ENCODE measurements around the gene CRYGN.

The CRYGN gene

DNA sequence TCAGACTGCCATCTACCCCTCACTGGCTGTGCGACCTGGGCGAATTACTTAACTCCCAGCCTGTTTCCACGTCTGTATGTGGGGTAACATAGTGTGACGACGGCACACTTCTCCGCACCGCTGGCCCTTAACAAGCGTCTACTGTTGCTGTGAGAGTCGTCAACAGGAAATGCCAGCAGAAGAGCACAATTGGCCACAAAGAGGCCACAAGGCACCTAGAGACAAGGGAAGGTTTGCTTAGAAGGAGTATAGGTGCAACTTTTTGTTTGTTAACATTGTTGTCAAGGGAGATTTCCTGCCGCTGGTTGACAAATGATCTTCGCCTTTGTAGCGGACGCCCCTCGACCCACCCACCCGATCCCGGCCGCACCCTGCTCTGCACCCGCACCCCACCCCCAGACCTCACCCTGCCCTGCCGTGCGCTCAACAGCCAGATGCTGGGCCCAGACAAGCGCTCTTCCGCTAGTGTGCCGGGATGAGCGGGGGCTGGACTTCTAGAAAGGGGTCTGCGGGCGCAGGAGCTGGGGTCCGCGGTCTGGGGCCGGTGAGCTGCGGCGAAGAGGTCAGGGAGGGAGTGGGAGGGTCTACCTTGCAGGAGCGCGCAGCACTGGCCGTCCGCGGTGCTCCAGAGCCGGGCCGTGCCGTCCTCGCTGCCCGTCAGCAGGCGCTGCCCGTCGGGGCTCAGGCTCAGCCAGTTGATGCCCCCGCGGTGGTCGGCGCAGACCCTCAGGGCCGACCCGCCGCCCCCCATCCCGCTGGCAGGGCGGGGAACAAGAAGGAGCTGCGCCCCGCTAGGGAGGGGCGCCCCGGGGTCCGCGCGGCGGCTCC, 30.9 kb downstream of the CRYGN start:
- no peak overlapping the region for H3K4me3 ChIP-seq (ENCODE audit: low read length, poor library complexity, severe bottlenecking)
- H3K79me2 ChIP-seq (ENCODE audit: insufficient read depth, low read length) = no peaks in the 10 kb centered on the region
- H3K27me3 ChIP-seq (ENCODE audit: insufficient read depth, low read length, poor library complexity, severe bottlenecking) = no peaks in the 10 kb centered on the region
- H3K9me2 ChIP-seq (replicated peaks; ENCODE audit: low read depth, low read length) = no peaks in the 10 kb centered on the region
- H3F3A ChIP-seq (ENCODE audit: low read depth) = no peaks in the 10 kb centered on the region
- H3K36me3 ChIP-seq (ENCODE audit: insufficient read depth, low read length) = no peaks in the 10 kb centered on the region
- no peaks in the 10 kb centered on the region for H3K4me1 ChIP-seq (ENCODE audit: insufficient read depth, low read length, poor library complexity, severe bottlenecking)
- TF ChIP-seq EZH2phosphoT487 (IDR thresholded peaks at IDR 0.05; ENCODE audit: borderline replicate concordance) = no peak
- TF ChIP-seq, protein P1, sequence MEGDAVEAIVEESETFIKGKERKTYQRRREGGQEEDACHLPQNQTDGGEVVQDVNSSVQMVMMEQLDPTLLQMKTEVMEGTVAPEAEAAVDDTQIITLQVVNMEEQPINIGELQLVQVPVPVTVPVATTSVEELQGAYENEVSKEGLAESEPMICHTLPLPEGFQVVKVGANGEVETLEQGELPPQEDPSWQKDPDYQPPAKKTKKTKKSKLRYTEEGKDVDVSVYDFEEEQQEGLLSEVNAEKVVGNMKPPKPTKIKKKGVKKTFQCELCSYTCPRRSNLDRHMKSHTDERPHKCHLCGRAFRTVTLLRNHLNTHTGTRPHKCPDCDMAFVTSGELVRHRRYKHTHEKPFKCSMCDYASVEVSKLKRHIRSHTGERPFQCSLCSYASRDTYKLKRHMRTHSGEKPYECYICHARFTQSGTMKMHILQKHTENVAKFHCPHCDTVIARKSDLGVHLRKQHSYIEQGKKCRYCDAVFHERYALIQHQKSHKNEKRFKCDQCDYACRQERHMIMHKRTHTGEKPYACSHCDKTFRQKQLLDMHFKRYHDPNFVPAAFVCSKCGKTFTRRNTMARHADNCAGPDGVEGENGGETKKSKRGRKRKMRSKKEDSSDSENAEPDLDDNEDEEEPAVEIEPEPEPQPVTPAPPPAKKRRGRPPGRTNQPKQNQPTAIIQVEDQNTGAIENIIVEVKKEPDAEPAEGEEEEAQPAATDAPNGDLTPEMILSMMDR (conservative IDR thresholded peaks at IDR 0.05; ENCODE audit: low read length) = no peak
- no peak overlapping the region for H2AFZ ChIP-seq (ENCODE audit: low read length)
- H4K20me1 ChIP-seq (ENCODE audit: insufficient read depth, low read length, poor library complexity, severe bottlenecking) = no peaks in the 10 kb centered on the region
- H3K9ac ChIP-seq (ENCODE audit: low read depth, low read length, poor library complexity, severe bottlenecking) = no peak overlapping the region
- H3K9me3 ChIP-seq (ENCODE audit: insufficient read depth, low read depth, low read length) = no peaks in the 10 kb centered on the region
- H3K4me2 ChIP-seq (ENCODE audit: low read depth, low read length, poor library complexity, severe bottlenecking) = no peak overlapping the region

DNA sequence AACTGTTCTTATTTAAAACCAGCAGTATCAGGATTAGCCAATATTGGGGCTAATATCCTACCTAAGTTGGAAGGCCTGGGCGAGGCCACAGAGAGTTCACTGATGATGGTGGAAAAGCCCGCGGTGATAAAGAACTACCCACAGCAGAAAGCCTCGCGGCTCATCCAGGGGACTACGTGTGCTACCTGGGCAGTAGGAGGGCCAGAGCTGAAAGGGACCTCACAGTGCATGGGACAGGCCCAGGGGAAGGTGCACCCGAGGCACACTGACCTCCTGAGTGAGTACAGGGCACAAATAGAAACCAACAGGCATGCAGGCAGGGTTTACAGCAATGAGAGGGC, 31.5 kb downstream of the CRYGN start:
- H3K4me1 ChIP-seq (ENCODE audit: insufficient read depth, low read length, poor library complexity, severe bottlenecking) = no peaks in the 10 kb centered on the region
- TF ChIP-seq, protein P1 (conservative IDR thresholded peaks at IDR 0.05; ENCODE audit: low read length) = no peak
- no peak for TF ChIP-seq EZH2phosphoT487 (IDR thresholded peaks at IDR 0.05; ENCODE audit: borderline replicate concordance)
- no peaks in the 10 kb centered on the region for H3K9me3 ChIP-seq (ENCODE audit: insufficient read depth, low read depth, low read length)
- no peaks in the 10 kb centered on the region for H3K79me2 ChIP-seq (ENCODE audit: insufficient read depth, low read length)
- H3K36me3 ChIP-seq (ENCODE audit: insufficient read depth, low read length) = no peaks in the 10 kb centered on the region
- H3K9ac ChIP-seq (ENCODE audit: low read depth, low read length, poor library complexity, severe bottlenecking) = no peak overlapping the region
- H3K27me3 ChIP-seq (ENCODE audit: insufficient read depth, low read length, poor library complexity, severe bottlenecking) = no peaks in the 10 kb centered on the region
- H2AFZ ChIP-seq (ENCODE audit: low read length) = no peak overlapping the region
- H3F3A ChIP-seq (ENCODE audit: low read depth) = no peaks in the 10 kb centered on the region
- H4K20me1 ChIP-seq (ENCODE audit: insufficient read depth, low read length, poor library complexity, severe bottlenecking) = no peaks in the 10 kb centered on the region
- no peaks in the 10 kb centered on the region for H3K9me2 ChIP-seq (replicated peaks; ENCODE audit: low read depth, low read length)
- no peak overlapping the region for H3K4me2 ChIP-seq (ENCODE audit: low read depth, low read length, poor library complexity, severe bottlenecking)
- H3K4me3 ChIP-seq (ENCODE audit: low read length, poor library complexity, severe bottlenecking) = no peak overlapping the region

DNA sequence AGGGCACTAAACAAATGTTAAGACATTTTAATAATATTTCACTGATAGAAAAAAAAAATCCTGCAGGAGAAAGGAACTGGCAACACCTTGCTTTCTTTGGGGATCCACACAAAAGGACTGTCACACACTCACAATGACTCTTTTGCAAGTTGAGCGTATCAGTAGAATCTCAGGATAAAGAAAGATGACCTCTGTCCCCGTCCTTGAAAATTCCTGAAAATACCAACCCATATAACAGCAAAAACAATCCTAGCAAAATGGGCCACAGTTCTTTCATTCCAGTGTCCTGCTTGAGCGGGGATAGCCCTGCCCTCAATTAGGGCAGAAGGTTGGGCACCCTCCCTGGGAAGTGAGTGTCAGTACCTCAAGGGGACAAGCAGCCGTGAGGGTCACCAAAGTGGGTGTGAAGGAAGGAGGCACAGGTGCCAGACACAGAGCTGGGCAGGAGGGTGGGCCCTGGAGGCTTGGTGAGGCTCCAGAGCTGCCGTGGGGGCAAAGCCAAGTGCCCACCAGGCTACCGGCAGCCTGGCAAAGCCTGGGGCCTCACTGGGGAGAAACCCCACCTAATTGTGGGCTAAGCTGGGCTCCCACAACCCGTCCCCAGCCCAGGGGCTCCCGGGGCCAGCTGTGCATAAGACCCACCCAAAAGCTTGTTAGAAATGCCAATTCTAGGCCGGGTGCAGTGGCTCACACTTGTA, 32.9 kb downstream of the CRYGN start:
- Histone ChIP-seq H3K27me3 (ENCODE audit: insufficient read depth, low read length, poor library complexity, severe bottlenecking) (no peaks in the 10 kb centered on the region), H3K9ac (ENCODE audit: low read depth, low read length, poor library complexity, severe bottlenecking) (no peak overlapping the region), H3K4me3 (ENCODE audit: low read length, poor library complexity, severe bottlenecking) (no peak overlapping the region), H3F3A (ENCODE audit: low read depth) (no peaks in the 10 kb centered on the region), H3K9me3 (ENCODE audit: insufficient read depth, low read depth, low read length) (no peaks in the 10 kb centered on the region), H3K79me2 (ENCODE audit: insufficient read depth, low read length) (no peaks in the 10 kb centered on the region), H3K4me2 (ENCODE audit: low read depth, low read length, poor library complexity, severe bottlenecking) (no peak overlapping the region), H3K4me1 (ENCODE audit: insufficient read depth, low read length, poor library complexity, severe bottlenecking) (no peaks in the 10 kb centered on the region), H4K20me1 (ENCODE audit: insufficient read depth, low read length, poor library complexity, severe bottlenecking) (no peaks in the 10 kb centered on the region), H2AFZ (ENCODE audit: low read length) (no peak overlapping the region), H3K9me2 (replicated peaks; ENCODE audit: low read depth, low read length) (no peaks in the 10 kb centered on the region), H3K36me3 (ENCODE audit: insufficient read depth, low read length) (no peaks in the 10 kb centered on the region)
- no peak for TF ChIP-seq EZH2phosphoT487 (IDR thresholded peaks at IDR 0.05; ENCODE audit: borderline replicate concordance)
- TF ChIP-seq, protein P1 (conservative IDR thresholded peaks at IDR 0.05; ENCODE audit: low read length) = no peak

Measured in Loucy (cell line).